Uterus (tissue), 2 donors: ENCODE measurements around the gene CC2D1A.

Experiments used
- POLR2A ChIP-seq, 2 donors: fragments of 450-650 bp; IDR thresholded peaks; one replicate each; pipeline ENCODE4 v1.6.1; 2016; ENCODE audit warnings: antibody characterized with exemption in 2 of 2, mild to moderate bottlenecking in 1 of 2, moderate library complexity in 1 of 2
- TF ChIP-seq, protein P1 (sequence below), 4 experiments: fragments of 200-600 bp in 2 of 4; fragments of 450-650 bp in 2 of 4; sonication (generic) in 2 of 4; IDR thresholded peaks; one replicate each; pipeline ENCODE4 v1.5.1; 2016 to 2019; ENCODE audit warnings: antibody characterized with exemption in 4 of 4, mild to moderate bottlenecking in 2 of 4, moderate library complexity in 1 of 4

DNA sequence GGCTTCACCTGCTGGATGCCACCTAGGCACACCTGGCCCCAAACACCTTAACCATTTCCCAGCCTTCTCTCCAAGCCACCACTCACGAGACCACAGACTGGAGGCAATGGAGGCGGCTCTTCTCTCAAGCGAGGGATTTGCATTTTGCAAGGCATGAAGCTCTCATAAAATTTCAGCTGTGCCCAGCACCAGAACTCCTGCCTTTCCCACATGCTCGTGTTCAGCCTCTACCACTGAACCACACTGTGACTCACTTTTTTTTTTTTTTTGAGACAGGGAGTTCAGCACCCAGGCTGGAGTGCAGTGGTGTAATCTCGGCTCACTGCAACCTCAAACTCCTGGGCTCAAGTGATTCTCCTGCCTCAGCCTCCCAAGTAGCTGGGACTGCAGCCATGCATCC lies 18.5 kb upstream of the CC2D1A start:
- TF ChIP-seq, protein P1, sequence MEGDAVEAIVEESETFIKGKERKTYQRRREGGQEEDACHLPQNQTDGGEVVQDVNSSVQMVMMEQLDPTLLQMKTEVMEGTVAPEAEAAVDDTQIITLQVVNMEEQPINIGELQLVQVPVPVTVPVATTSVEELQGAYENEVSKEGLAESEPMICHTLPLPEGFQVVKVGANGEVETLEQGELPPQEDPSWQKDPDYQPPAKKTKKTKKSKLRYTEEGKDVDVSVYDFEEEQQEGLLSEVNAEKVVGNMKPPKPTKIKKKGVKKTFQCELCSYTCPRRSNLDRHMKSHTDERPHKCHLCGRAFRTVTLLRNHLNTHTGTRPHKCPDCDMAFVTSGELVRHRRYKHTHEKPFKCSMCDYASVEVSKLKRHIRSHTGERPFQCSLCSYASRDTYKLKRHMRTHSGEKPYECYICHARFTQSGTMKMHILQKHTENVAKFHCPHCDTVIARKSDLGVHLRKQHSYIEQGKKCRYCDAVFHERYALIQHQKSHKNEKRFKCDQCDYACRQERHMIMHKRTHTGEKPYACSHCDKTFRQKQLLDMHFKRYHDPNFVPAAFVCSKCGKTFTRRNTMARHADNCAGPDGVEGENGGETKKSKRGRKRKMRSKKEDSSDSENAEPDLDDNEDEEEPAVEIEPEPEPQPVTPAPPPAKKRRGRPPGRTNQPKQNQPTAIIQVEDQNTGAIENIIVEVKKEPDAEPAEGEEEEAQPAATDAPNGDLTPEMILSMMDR (IDR thresholded peaks at IDR 0.05), result no peak
- no peak for TF ChIP-seq POLR2A (IDR thresholded peaks at IDR 0.05)
